ENCODE results near the gene CYTH1.
A peak's percentile ranks its signal among the peaks of the same experiment; 100 is the strongest.
"Not testable (repeated sequence)": the region's sequence is repeated elsewhere in the genome, so short reads cannot be mapped to it uniquely, and the experiment has no call there.

Gene CYTH1

DNA sequence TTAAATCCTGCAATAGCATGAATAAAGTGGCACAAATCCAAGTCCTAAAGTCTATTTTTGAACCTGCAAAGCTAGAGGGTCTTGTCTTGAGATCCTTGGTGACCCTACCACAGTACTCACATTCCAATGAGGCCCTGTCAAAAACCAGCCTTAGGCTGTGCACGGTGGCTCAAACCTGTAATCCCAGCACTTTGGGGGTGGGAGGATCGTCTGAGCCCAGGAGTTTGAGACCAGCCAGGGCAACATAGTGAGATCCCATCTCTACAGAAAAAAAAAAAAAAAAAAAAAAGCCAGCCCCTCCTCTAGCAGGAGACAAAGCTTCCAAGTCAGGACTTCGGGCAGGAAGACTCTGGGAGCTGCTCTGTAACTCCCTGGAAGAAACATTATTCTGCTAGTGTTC, 16.3 kb downstream of the CYTH1 start:
- no peak for DNase-seq (ENCODE audit: extremely low read depth in 1 of 2, low read depth in 1 of 2)

DNA sequence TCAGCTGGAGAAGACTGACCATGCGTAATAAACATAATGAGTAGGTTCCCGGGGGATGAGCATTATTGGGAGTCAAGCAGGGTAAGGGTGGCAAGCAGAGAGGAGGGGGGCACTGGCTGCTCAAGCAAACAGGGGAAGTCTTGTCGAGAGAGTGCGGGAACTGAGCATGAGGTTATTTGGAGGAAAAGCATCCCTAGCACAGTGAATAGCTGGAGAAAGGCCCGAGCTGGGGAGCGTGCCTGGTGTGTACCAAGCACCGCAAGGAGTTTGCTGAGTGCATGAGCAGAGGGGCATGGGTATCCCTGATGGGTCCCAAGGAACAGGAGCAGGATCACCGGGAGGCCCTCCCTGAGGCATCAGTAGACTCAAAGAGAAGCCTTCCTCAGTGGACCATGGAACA, 17.2 kb downstream of the CYTH1 start:
- DNase-seq (ENCODE audit: extremely low read depth in 1 of 2, low read depth in 1 of 2): no peak

DNA sequence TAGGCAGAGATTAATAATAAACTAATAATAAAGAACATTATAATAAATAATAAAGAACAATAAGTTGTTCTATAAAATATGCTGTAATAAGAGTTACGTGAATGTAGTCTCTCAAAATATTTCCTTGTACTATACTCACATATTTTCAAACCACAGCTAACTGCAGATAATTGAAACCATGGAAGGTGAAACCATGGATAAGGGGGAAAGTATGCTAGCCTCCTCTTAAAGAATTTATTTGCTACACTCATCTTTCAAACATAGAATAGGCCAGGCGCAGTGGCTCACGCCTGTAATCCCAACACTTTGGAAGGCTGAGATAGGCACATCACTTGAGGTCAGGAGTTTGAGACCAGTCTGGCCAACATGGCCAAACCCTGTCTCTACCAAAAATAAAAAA, 18.5 kb downstream of the CYTH1 start:
- no peak for DNase-seq (ENCODE audit: extremely low read depth in 1 of 2, low read depth in 1 of 2)

DNA sequence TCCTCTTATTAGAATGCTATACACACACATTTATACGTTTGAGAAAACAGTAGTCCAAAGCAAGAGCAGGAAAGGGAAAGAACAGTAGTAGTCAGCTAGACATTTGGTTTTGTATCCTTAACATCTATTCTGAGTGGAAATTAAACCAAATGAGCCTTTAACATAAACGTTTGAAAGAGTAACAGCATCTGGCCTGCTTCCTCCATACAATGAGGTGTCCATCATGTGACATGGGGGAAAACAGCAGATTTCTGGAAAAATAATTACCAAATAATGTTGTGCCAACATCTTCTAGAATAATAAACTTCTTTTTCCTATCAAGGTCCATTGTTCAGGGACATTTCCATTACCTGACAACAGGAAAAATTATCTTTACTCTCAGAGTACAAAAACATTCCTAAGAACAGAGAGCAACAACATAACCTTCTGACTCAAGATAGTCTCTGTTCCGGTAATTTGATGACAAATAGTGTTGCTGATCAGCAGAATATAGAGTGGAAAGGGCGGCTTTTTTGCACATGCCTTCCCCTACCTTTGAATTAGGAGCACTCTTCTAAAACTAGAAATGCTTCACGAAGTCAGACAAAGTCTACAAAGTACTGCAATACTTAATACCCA, 20.2 kb downstream of the CYTH1 start:
- DNase-seq (ENCODE audit: extremely low read depth in 1 of 2, low read depth in 1 of 2): no peak

DNA sequence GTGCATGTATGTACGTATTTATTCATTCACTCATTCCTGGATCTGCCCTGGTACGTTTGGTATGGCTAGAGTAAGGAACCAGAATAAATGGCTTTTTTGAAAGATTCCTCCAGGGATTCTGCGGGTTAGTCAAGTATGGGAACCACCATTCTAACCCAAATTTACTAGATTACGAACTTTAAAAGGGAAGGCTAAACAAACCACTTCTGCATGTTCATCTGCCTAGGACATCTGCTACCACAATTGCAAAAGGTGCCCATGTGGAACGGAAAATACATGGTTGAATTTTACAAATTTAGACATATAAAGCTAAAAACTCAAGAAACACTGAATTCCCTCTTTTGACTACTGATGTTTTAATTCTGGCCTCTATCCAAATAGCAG, 22.1 kb downstream of the CYTH1 start:
- DNase-seq (ENCODE audit: extremely low read depth in 1 of 2, low read depth in 1 of 2): no peak

DNA sequence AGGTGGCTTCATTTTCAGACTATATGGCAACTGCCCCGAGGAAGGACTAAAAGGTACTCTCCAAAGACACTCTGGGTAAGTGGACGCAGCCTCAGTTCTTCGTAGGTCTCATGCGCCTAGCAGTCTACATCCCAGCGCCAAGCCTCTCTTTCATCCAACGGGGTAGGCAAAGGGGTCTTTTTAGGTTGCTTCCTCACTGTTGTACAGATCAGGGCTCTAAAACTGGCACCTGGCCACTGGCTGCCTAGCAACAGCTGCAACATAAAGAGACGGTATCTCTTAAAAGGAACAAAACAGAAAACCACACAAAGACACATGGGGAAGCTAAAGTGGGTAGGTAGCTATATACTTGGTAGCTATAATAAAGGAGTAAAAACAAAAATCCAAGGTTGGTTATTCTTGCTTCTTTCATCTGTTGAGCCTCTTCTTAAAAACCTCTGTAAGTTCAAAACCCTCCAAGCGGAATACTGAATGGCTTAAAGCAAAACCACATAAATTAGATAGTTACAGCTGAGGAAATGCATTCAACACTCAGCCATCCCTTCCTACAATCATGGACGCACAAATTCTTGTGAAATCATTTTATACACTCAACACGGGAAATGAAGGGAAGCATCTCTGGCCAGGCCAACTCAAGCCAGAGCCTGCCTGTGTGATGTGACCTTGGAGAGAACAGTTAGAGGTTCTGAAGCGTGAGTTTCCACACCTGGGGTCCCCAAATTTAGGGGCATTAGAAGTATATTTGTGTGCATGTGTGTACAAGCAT, 22.7 kb downstream of the CYTH1 start:
- DNase-seq (ENCODE audit: extremely low read depth in 1 of 2, low read depth in 1 of 2): peak; percentile 65 to 70

DNA sequence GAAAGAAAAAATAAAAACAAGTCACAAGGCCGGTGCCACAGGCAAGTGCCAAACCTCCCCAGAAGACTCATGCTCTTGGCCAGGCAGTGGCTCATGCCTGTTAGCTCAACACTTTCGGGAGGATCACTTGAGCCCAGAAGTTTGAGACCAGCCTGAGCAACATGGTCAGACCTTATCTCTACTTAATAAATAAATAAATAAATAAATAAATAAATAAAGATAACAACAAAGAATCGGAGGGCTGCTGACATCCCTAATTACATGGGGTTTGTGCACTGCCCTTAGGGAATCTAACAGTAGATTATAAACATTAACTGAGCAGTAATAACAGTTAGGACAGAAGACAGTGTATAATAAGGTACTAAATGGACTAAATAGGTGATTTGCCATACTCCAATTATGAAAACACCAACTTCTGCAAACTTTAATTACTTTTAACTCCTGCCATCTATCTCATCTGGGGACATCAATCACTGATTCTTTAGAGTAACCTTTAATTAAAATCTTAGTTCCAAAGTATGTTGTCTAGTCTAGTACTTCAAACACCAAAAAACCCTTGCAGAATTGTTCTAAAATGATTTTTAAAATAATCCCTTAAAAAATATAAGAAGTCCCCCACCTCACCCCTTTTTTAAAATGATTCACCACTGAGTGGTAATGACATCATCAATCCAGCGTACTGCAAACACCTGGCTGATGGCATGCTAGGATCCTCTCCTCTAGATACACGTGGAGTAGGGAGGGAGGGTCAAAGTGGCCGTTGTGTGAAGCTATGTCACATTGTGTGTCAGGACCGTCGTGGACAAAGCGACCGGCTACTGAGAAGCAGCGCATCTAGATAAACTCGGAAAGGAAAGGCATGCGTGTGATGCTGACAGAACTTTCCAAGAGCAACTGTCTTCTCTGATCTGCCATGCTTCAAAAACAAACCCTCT, 28.5 kb downstream of the CYTH1 start:
- DNase-seq (ENCODE audit: extremely low read depth in 1 of 2, low read depth in 1 of 2): peak in 1 of 2 donors; percentile 23

DNA sequence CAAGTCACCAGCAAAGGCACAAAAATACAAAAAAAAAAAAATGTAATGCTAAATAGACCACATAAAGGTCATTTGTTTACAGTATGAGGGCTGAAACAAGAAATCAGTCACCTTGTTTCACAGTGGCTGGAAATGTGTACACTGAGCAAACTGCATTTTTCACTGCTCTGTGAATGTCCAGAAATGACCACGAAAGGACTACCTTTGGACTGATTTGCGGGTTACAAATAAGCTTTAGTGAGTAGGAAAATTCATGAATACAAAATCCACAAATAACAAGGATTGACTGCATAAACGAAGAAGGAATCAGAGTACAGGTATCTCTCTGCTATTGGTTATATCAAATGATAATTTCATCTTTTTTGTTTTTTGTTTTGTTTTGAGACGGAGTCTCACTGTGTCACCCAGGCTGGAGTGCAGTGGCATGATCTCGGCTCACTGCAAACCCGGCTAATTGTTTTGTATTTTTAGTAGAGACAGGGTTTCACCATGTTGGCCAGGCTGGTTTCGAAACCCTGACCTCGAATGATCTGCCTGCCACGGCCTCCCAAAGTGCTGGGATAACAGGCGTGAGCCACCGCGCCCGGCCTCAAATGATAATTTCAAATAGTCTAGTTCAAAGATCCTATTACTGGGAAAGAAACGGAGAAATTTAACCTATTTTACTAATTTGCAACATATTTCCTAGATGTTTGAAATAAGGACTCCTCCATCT, 30.5 kb downstream of the CYTH1 start:
- no peak for DNase-seq (ENCODE audit: extremely low read depth in 1 of 2, low read depth in 1 of 2)

DNA sequence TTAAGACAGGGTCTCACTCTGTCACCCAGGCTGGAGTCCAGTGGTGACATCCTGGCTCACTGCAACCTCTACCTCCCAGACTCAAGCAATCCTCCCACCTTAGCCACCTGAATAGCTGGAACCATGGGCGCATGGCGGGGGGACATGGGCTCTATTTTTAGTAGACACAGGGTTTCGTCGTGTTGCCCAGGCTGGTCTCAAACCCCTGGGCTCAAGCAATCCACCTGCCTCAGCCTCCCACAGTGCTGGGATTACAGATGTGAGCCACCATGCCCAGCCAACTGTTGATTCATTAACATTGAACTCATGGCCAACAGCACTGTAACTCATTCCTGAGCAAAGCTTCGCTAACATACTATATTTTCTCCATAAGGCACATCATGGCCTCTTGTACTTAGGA, 31.1 kb downstream of the CYTH1 start:
- not testable (repeated sequence) for DNase-seq (ENCODE audit: extremely low read depth in 1 of 2, low read depth in 1 of 2)

DNA sequence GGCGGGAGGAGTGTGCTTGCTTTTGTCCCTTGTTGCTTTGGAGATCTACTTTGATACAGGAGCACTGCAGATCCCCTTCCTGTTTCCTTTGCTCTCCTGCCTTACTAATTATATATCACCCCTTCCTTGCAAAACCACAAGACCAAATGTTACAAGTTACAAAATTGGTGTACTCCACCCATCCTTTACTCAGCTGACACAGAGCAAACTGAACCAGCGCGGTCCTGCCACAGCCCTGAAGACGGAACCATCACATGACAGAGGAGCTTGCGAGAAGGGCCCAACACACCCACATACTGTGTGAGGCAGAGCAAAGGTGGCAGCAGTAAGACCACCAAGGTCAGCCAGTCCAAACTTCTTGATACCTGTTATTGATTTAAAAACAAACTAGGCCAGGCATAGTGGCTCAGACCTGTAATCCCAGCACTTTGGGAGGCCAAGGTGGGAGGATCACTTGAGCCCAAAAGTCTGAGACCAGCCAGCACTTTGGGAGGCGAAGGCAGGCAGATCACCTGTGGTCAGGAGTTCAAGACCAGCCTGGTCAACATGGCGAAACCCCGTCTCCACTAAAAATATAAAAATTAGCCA, 33.2 kb downstream of the CYTH1 start:
- DNase-seq (ENCODE audit: extremely low read depth in 1 of 2, low read depth in 1 of 2): peak; percentile 50 to 70

DNA sequence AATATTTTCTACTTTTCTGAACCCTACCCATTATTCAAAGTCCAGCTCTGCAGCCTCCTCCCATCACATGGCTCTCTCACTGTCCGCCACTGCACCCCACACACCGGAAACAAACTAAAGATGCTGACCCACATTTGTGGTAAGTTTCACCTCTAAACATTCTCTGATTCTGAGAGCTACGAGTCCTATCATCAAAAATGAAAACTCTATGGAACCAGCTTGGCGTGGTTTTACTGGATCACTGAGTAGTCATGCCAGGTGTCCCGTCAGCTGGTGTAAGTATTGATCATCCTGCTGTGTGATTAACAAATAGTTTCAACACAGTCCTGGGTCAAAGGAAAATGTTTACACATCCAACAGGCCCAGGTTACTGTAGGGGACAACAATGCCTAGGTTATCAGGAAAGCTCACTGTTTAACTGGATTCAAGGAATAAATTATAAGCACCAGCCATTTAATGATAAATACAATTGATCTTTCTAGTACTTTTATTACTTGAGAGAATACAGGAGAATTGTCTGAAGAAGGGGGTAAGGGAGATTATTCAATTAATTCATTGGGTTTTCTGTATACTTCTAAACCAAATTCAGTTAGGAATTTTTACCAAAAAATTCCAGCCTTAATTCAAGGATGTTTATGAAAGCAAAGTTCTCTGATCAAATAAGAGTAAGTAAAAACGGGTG, 33.9 kb downstream of the CYTH1 start:
- no peak for DNase-seq (ENCODE audit: extremely low read depth in 1 of 2, low read depth in 1 of 2)

DNA sequence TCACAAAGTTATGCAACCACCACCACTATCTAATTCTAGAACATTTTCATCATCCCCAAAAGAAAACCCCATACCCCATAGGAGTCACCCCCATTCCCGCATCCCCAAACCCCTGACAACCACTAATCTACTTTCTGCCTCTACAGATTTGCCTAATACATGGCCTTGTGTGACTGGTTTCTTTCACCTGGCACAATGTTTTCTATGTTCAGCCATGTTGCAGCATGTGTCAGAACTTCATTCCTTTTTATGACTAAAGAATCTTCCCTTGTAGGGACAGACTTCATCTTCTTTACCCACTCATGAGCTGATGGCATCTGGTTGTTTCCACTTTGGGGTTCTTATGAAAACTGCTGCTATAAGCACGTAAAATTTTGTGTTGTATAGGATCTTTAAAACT, 34.6 kb downstream of the CYTH1 start:
- no peak for DNase-seq (ENCODE audit: extremely low read depth in 1 of 2, low read depth in 1 of 2)

DNA sequence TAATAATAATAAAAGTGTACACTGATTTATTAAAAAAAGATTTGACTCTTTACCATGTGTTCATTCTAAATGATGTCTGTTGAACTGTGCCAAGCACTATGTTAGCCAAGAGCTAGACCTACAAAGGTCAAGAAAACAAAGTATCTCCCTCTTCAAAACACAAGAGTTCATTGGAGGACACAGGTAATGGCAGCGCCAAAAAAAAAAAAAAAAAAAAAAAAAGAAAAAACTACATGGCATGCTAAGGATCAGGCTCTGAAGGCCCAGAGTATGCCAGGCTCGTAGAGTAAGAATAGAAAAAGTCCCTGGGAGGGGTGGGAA, 35.2 kb downstream of the CYTH1 start:
- no peak for DNase-seq (ENCODE audit: extremely low read depth in 1 of 2, low read depth in 1 of 2)

DNA sequence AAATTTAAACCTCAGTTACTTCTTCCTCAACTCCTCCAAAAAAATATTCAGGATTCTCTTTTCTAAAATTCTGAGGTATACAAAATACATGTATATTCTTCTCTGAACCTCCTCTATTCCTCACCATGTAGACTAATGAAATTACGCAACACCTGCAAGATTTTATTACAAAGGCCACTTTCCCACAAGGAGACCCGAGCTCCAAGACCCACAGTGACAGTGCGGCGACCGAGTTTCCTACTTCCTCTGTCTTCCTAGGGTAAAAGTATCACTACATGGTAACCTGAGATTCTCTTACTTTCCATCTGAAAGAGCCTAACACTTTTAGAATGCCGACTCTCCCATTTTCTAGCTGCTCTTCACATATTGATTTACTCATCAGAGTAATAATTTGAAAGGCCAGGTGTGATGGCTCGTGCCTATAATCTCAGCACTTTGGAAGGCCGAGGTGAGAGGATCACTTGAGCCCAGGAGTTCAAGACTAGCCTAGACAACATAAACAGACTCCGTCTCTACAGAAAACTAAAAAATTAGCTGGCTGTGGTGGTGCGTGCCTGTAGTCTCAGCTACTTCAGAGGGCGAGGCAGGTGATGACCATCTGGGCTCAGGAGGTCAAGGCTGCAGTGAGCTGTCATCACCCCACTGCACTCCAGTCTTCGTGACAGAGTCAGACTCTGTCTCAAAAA, 35.7 kb downstream of the CYTH1 start:
- no peak for DNase-seq (ENCODE audit: extremely low read depth in 1 of 2, low read depth in 1 of 2)

DNA sequence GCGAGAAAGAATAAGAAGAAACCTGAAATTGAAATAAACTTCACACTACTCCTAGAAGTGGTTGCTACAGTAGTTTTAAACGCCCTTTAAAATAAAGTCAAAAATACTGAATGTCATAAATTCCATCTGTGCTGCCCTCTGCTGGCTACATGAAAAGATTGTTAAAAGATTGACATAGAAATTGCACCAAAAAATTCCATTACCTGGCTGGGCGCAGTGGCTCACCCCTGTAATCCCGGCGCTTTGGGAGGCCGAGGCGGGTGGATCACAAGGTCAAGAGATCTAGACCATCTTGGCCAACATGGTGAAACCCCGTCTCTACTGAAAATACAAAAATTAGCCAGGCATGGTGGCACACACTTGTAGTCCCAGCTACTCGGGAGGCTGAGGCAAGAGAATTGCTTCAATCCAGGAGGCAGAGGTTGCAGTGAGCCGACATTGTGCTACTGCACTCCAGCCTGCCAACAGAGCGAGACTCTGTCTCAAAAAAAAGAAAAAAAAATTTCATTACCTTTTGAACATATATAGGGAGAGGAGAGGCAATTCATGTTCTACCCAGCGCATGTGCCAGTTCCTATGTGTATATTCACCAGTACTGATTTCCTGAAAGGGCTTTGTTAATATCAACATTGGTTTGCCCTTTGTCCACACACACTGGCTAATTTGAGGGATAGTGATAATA, 36.5 kb downstream of the CYTH1 start:
- DNase-seq (ENCODE audit: extremely low read depth in 1 of 2, low read depth in 1 of 2): peak in 1 of 2 donors; percentile 27

DNA sequence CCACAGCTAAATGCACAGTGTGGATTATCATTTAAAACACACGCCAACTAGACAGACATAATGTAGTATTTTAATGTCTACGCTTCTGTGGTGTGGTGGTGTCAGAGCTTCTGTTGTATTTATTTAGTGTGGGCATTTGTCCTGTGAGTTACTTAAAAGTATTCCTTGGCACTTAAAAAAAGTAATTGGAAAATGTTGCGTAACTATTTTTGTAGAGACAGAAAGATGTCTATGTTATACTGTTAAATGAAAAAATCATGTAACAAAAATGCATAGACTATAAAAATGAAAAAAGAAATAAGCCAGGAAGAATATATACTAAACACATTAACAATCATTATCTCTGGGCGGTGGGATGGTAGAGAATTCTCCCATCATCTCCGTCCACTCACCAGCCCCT, 39.2 kb downstream of the CYTH1 start:
- no peak for DNase-seq (ENCODE audit: extremely low read depth in 1 of 2, low read depth in 1 of 2)

DNA sequence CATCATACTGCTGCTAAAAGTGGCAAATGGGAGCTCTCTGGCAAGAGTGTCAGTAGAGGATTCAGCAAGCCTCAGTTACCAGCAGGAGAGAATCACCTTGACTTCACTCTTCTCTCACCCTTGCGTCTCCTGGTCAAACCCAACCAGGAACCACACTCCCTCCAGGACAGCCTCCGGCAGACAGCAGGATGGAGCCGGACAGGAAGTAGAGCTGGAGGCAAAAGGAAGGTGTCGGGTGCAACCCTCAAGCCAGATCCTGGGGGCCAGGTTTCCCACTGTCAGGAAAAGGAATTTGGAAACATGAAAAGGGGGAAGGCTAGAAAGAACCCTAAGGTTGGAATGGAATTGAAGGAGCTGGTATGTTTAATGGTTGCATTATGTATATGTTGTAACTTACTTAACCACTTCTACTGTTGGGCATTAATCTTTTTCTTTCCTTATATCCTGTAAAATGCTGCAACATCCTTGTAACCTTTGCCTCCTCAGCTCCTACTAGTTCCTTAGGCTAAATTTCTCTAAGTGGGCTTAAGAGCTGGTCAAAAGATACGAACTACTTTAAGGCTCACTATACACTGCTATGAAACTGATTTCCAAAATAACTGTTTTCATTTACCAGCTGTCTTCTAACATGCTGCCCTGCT, 40.3 kb downstream of the CYTH1 start:
- no peak for DNase-seq (ENCODE audit: extremely low read depth in 1 of 2, low read depth in 1 of 2)

DNA sequence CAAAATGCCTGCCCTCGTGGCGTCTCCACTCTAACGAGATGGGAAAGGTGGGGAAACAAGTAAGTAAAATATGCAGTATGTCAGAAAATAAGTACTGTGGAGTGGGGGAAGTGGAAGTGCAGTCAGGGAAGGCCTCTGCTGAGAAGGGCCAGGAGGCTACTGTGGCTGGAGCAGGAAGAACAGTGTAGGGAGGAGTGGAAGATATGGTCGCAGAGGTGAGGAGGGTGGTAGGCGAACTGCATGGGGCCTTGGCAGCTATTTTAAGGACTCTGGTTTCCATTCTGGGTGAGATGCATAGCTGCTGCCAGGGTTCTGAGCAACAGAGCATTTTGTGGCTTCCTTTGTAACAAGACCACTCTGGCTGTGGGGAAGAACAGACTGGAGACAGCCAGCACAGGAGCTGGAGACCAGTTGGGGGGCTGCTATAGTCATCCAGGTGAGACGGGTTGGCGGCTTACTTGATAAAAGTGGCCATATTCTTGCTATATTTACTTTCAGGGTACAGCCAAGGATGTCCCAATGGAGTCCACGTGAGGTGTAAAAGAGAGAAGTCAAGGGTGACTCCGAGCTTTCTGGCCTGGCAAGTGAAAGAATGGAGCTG, 42.6 kb downstream of the CYTH1 start:
- no peak for DNase-seq (ENCODE audit: extremely low read depth in 1 of 2, low read depth in 1 of 2)

All from activated CD8-positive, alpha-beta memory T cell treated with anti-CD3 and anti-CD28 coated beads for 1 hour (primary cell).